Glutamatergic neuron (in vitro differentiated cells): ENCODE results near the gene INPP4A. TPM values are rescaled to one million over a fixed set of nuclear protein-coding genes. Genes with fewer than 3 reads are reported as not detected.

Experiments used
- DNase-seq: peaks from one replicate; pipeline ENCODE4 v3.0.0; 2022
- H3K27ac Mint-ChIP-seq: one replicate; pipeline ENCODE4 v1.8.0; 2020; ENCODE audit warnings: mild to moderate bottlenecking, mixed read lengths, inconsistent platforms; ENCODE audit not compliant: unreplicated experiment
- H3K27me3 Mint-ChIP-seq: one replicate; pipeline ENCODE4 v1.8.0; 2020; ENCODE audit warnings: mild to moderate bottlenecking, moderate library complexity, mixed read lengths, inconsistent platforms; ENCODE audit not compliant: unreplicated experiment
- H3K36me3 Mint-ChIP-seq: one replicate; pipeline ENCODE4 v1.8.0; 2020; ENCODE audit warnings: mild to moderate bottlenecking, mixed read lengths, inconsistent platforms; ENCODE audit not compliant: unreplicated experiment
- H3K4me1 Mint-ChIP-seq: one replicate; pipeline ENCODE4 v1.8.0; 2020; ENCODE audit warnings: mild to moderate bottlenecking, low read depth, mixed read lengths, inconsistent platforms; ENCODE audit not compliant: unreplicated experiment
- H3K4me3 Mint-ChIP-seq: one replicate; pipeline ENCODE4 v1.8.0; 2020; ENCODE audit warnings: mild to moderate bottlenecking, mixed read lengths, inconsistent platforms; ENCODE audit not compliant: unreplicated experiment
- H3K9me3 Mint-ChIP-seq: one replicate; pipeline ENCODE4 v1.8.0; 2020; ENCODE audit warnings: mild to moderate bottlenecking, moderate library complexity, mixed read lengths, inconsistent platforms; ENCODE audit not compliant: unreplicated experiment
- CTCF ChIP-seq: fragments of 200-600 bp; sonication (generic); IDR thresholded peaks from one replicate; pipeline ENCODE4 v1.5.0; 2021; ENCODE audit not compliant: partially characterized antibody, unreplicated experiment
- total RNA-seq: library from RNA; stranded (reverse); fragmentation: NEBNext Ultra II Directional; extraction: Animal tissue kit (Norgen Biotek cat#: 25700); gene quantifications from one replicate; pipeline ENCODE4 v1.2.1, GENCODE V29; 2021; ENCODE audit not compliant: unreplicated experiment

Gene INPP4A
- total RNA-seq, 1 donor from 2014 or later = 54.5 TPM

DNA sequence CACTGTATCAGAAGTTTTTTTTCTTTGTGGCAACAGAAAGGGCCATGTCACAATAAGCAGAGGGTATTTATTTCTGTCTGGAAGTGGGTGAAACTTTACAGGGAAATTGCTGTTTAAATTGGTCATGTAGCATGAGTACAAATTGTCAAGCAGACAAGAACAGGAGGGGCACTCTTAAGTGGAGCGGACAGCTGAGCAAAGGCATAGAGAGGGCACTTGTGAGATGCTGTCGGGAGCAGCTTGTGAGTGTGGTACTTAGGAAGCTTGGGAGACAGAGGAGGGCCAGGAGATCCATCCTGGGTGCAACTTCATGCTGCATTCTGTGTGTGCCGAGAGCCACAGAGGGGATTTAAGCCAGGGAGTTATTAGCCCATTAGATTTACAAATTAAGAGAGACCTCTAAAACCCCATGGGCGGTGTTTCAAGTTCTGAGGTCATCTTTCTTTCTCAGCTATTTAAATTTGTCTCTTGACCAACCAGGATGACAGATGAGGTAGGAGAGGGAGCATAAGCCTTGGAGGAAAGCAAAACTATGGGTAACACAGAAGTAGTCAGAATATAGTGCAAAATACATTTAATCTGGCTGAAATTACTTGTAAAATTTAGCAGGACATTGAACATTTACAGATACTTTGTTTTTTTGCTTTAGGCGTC, 30.4 kb downstream of the INPP4A start:
- H3K4me3 Mint-ChIP-seq = no peak overlapping the region
- H3K4me1 Mint-ChIP-seq = peaks cover 25% of the 10 kb centered on the region
- TF ChIP-seq CTCF = no peak
- H3K27ac Mint-ChIP-seq = no peak overlapping the region
- DNase-seq = no peak
- H3K27me3 Mint-ChIP-seq = peaks cover 7% of the 10 kb centered on the region
- H3K36me3 Mint-ChIP-seq = no peaks in the 10 kb centered on the region
- peaks cover 5% of the 10 kb centered on the region for H3K9me3 Mint-ChIP-seq

GRCh38 chr2:98476192-98476868, 31.7 kb downstream of the INPP4A start:
- no peak overlapping the region for H3K27ac Mint-ChIP-seq
- no peaks in the 10 kb centered on the region for H3K36me3 Mint-ChIP-seq
- peaks cover 36% of the 10 kb centered on the region for H3K4me1 Mint-ChIP-seq
- no peak overlapping the region for H3K4me3 Mint-ChIP-seq
- no peak for DNase-seq
- H3K9me3 Mint-ChIP-seq = peaks cover 5% of the 10 kb centered on the region
- peaks cover 7% of the 10 kb centered on the region for H3K27me3 Mint-ChIP-seq
- no peak for TF ChIP-seq CTCF

DNA sequence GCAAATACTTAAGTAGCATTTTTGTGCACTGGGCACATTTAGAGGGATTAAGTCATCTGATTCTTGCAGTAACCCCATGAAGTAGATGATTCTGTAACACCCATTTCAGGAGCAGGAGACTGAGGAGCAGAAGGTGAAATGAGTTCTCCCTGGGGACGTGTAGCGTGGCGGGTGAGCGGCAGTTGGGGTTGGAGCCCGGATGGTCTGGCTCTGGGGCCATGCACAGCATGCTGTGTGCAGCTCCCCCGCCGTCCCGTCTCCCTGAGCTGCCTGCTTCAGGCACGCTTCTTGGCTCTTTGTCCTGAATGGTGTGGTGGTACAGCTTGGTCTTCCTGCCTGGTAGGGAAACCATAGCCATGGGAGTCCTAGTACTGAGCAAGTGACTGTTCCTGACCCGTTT, 32.4 kb downstream of the INPP4A start:
- H3K36me3 Mint-ChIP-seq = no peaks in the 10 kb centered on the region
- peaks cover 39% of the 10 kb centered on the region for H3K4me1 Mint-ChIP-seq
- H3K9me3 Mint-ChIP-seq = peaks cover 5% of the 10 kb centered on the region
- no peak overlapping the region for H3K27ac Mint-ChIP-seq
- H3K27me3 Mint-ChIP-seq = peaks cover 7% of the 10 kb centered on the region
- no peak overlapping the region for H3K4me3 Mint-ChIP-seq
- DNase-seq = no peak
- no peak for TF ChIP-seq CTCF

- H3K9me3 Mint-ChIP-seq = peaks cover 5% of the 10 kb centered on the region
- no peak for TF ChIP-seq CTCF
- H3K36me3 Mint-ChIP-seq = no peaks in the 10 kb centered on the region
- H3K27me3 Mint-ChIP-seq = peaks cover 7% of the 10 kb centered on the region
- H3K27ac Mint-ChIP-seq = no peak overlapping the region
- peaks cover 39% of the 10 kb centered on the region for H3K4me1 Mint-ChIP-seq
- DNase-seq = no peak
- H3K4me3 Mint-ChIP-seq = no peak overlapping the region
These were observed 32.8 kb downstream of the INPP4A start for GRCh38 chr2:98477506-98477905.

GRCh38 chr2:98478088-98478551, 33.5 kb downstream of the INPP4A start:
- Mint-ChIP-seq H3K27ac (no peak overlapping the region), H3K9me3 (peaks cover 5% of the 10 kb centered on the region), H3K4me1 (peaks cover 39% of the 10 kb centered on the region), H3K27me3 (peaks cover 7% of the 10 kb centered on the region), H3K4me3 (no peak overlapping the region), H3K36me3 (no peaks in the 10 kb centered on the region)
- no peak for DNase-seq
- no peak for TF ChIP-seq CTCF
